GM19043 (cell line): ENCODE results near the gene NTF4.
"Not testable (repeated sequence)": the region's sequence is repeated elsewhere in the genome, so short reads cannot be mapped to it uniquely, and the experiment has no call there.

Experiments
- ATAC-seq: cut with Tn5 transposase; IDR thresholded peaks from one replicate; pipeline ENCODE4 v1.9.1; 2021; ENCODE audit warnings: low read depth; ENCODE audit not compliant: unreplicated experiment

Gene NTF4

GRCh38 chr19:49025088-49025487 is 39.5 kb downstream of the NTF4 start:
- not testable (repeated sequence) for ATAC-seq

GRCh38 chr19:49024233-49024632 is 40.4 kb downstream of the NTF4 start, which contains the start of gene CGB3:
Gene CGB3, minus strand, starts transcription at chr19:49024333. Its CDS starts 362 bp downstream, at chr19:49023971.
- ATAC-seq: not testable (repeated sequence)

GRCh38 chr19:49022116-49022515 is 42.5 kb downstream of the NTF4 start:
- ATAC-seq: no peak

- no peak for ATAC-seq
Observed at GRCh38 chr19:49020931-49021895, 43.4 kb downstream of the NTF4 start.

GRCh38 chr19:49020342-49020741 is 44.3 kb downstream of the NTF4 start:
- no peak for ATAC-seq

GRCh38 chr19:49019242-49019932 is 45.2 kb downstream of the NTF4 start:
- ATAC-seq: no peak

GRCh38 chr19:49018388-49019241 is 46.0 kb downstream of the NTF4 start:
- not testable (repeated sequence) for ATAC-seq

GRCh38 chr19:49017666-49018351 is 46.8 kb downstream of the NTF4 start:
- ATAC-seq: no peak

GRCh38 chr19:49017041-49017665 is 47.5 kb downstream of the NTF4 start, which contains the start of gene LHB:
Gene LHB, minus strand, starts transcription at chr19:49017091. Its CDS starts 10 bp downstream, at chr19:49017081.
- ATAC-seq: no peak

- ATAC-seq: no peak
Observed at GRCh38 chr19:49016067-49016839, 48.4 kb downstream of the NTF4 start.

GRCh38 chr19:49014870-49015255 is 49.8 kb downstream of the NTF4 start:
- no peak for ATAC-seq

GRCh38 chr19:49014123-49014869 is 50.3 kb downstream of the NTF4 start:
- ATAC-seq: no peak

- ATAC-seq: no peak
Observed at GRCh38 chr19:49011194-49011593, 53.4 kb downstream of the NTF4 start.
